H9 (cell line): ENCODE results near the gene CPNE2. TPM values are rescaled to one million over a fixed set of nuclear protein-coding genes. Genes with fewer than 3 reads are reported as not detected.

Experiments used
- DNase-seq: peaks from one replicate; pipeline ENCODE4 v3.0.0-alpha.2; 2017
- H2AFZ ChIP-seq: one replicate; pipeline ENCODE4 v1.6.1; 2013; ENCODE audit warnings: mild to moderate bottlenecking, low read length, control low read depth, moderate library complexity
- H2AK5ac ChIP-seq: 2 replicates; pipeline ENCODE4 v1.6.1; 2013; ENCODE audit warnings: low read length, control low read depth, mixed read lengths; ENCODE audit not compliant: insufficient read length
- H2BK120ac ChIP-seq: one replicate; pipeline ENCODE4 v1.6.1; 2013; ENCODE audit warnings: low read depth, mild to moderate bottlenecking, low read length, control low read depth, inconsistent platforms; ENCODE audit not compliant: poor library complexity, severe bottlenecking
- H2BK12ac ChIP-seq: 2 replicates; pipeline ENCODE4 v1.6.1; 2013; ENCODE audit warnings: low read length, control low read depth, mixed read lengths, low read depth; ENCODE audit not compliant: insufficient read length
- H2BK15ac ChIP-seq: 2 replicates; pipeline ENCODE4 v1.6.1; 2013; ENCODE audit warnings: low read depth, low read length, control low read depth
- H2BK20ac ChIP-seq: one replicate; pipeline ENCODE4 v1.6.1; 2013; ENCODE audit warnings: low read depth, mild to moderate bottlenecking, low read length, control low read depth, inconsistent platforms; ENCODE audit not compliant: poor library complexity, severe bottlenecking
- H2BK5ac ChIP-seq: 2 replicates; pipeline ENCODE4 v1.6.1; 2013; ENCODE audit warnings: low read length, control low read depth, mixed read lengths; ENCODE audit not compliant: insufficient read length
- H3K14ac ChIP-seq: 2 replicates; pipeline ENCODE4 v1.6.1; 2013; ENCODE audit warnings: low read length, control low read depth; ENCODE audit not compliant: insufficient read depth
- H3K18ac ChIP-seq: 2 replicates; pipeline ENCODE4 v1.6.1; 2013; ENCODE audit warnings: low read depth, mild to moderate bottlenecking, mixed read lengths, low read length, control low read depth; ENCODE audit not compliant: insufficient read length
- H3K23ac ChIP-seq: 2 replicates; pipeline ENCODE4 v1.6.1; 2013; ENCODE audit warnings: low read length, control low read depth, mixed read lengths, low read depth; ENCODE audit not compliant: insufficient read length
- H3K23me2 ChIP-seq: 2 replicates; pipeline ENCODE4 v1.6.1; 2013; ENCODE audit warnings: low read depth, mild to moderate bottlenecking, mixed read lengths, low read length, control low read depth; ENCODE audit not compliant: insufficient read length, poor library complexity, severe bottlenecking
- H3K27ac ChIP-seq: 2 replicates; pipeline ENCODE4 v1.5.1; 2013; ENCODE audit warnings: low read length, control low read depth, mixed read lengths, low read depth; ENCODE audit not compliant: insufficient read length
- H3K27me3 ChIP-seq: 2 replicates; pipeline ENCODE4 v1.6.1; 2013; ENCODE audit warnings: low read length, control low read depth, inconsistent platforms; ENCODE audit not compliant: insufficient read depth
- H3K4ac ChIP-seq: 2 replicates; pipeline ENCODE4 v1.6.1; 2013; ENCODE audit warnings: low read depth, mild to moderate bottlenecking, control low read depth, inconsistent platforms, low read length, moderate library complexity
- H3K4me1 ChIP-seq: 2 replicates; pipeline ENCODE4 v1.6.1; 2013; ENCODE audit warnings: low read length, control low read depth, inconsistent platforms; ENCODE audit not compliant: insufficient read depth
- H3K4me2 ChIP-seq: 2 replicates; pipeline ENCODE4 v1.6.1; 2013; ENCODE audit warnings: low read length, control low read depth, mixed read lengths; ENCODE audit not compliant: insufficient read length, insufficient read depth
- H3K56ac ChIP-seq: 2 replicates; pipeline ENCODE4 v1.6.1; 2013; ENCODE audit warnings: low read depth, mild to moderate bottlenecking, mixed read lengths, low read length, control low read depth; ENCODE audit not compliant: insufficient read length
- H3K79me1 ChIP-seq: 2 replicates; pipeline ENCODE4 v1.6.1; 2013; ENCODE audit warnings: low read depth, mild to moderate bottlenecking, moderate library complexity, low read length, control low read depth, inconsistent platforms; ENCODE audit not compliant: insufficient read depth, poor library complexity, severe bottlenecking
- H3K79me2 ChIP-seq: 2 replicates; pipeline ENCODE4 v1.6.1; 2013; ENCODE audit warnings: low read length, control low read depth, inconsistent platforms; ENCODE audit not compliant: insufficient read depth
- H3K9ac ChIP-seq: 2 replicates; pipeline ENCODE4 v1.6.1; 2013; ENCODE audit warnings: low read length, control low read depth, mixed read lengths; ENCODE audit not compliant: insufficient read length; ENCODE audit errors: extremely low read depth
- H3K9me3 ChIP-seq: one replicate; pipeline ENCODE4 v1.6.1; 2013; ENCODE audit warnings: low read depth, low read length, inconsistent platforms; ENCODE audit not compliant: control insufficient read depth
- H3T11ph ChIP-seq: one replicate; pipeline ENCODE4 v1.6.1; 2013; ENCODE audit warnings: mild to moderate bottlenecking, low read length, control low read depth, inconsistent platforms
- H4K20me1 ChIP-seq: one replicate; pipeline ENCODE4 v1.6.1; 2013; ENCODE audit not compliant: control insufficient read depth, insufficient read length, insufficient read depth
- H4K5ac ChIP-seq: 2 replicates; pipeline ENCODE4 v1.6.1; 2013; ENCODE audit warnings: low read depth, mild to moderate bottlenecking, mixed read lengths, low read length, control low read depth; ENCODE audit not compliant: insufficient read length
- H4K8ac ChIP-seq: replicated peaks from 2 replicates; pipeline ENCODE4 v1.6.1; 2013; ENCODE audit warnings: low read length, control low read depth, mixed read lengths, low read depth; ENCODE audit not compliant: insufficient read length
- H4K91ac ChIP-seq: 2 replicates; pipeline ENCODE4 v1.6.1; 2013; ENCODE audit warnings: low read depth, mild to moderate bottlenecking, moderate library complexity, mixed read lengths, low read length, control low read depth; ENCODE audit not compliant: insufficient read length
- H3K27ac Mint-ChIP-seq, 3 experiments: 2 replicates in 2 of 3; 3 replicates in 1 of 3; pipeline ENCODE4 v1.8.0; 2020 to 2021; ENCODE audit warnings: mixed read lengths in 3 of 3, mild to moderate bottlenecking in 1 of 3, moderate library complexity in 1 of 3
- H3K27me3 Mint-ChIP-seq: 2 replicates; pipeline ENCODE4 v1.8.0; 2021; ENCODE audit warnings: low read depth, mild to moderate bottlenecking, moderate library complexity, mixed read lengths
- H3K36me3 Mint-ChIP-seq, 3 experiments: 2 replicates in 2 of 3; 3 replicates in 1 of 3; pipeline ENCODE4 v1.8.0; 2020 to 2021; ENCODE audit warnings: low read depth in 3 of 3, mixed read lengths in 3 of 3; ENCODE audit not compliant: insufficient read depth in 1 of 3
- H3K4me1 Mint-ChIP-seq, 2 experiments: 2 replicates each; pipeline ENCODE4 v1.8.0; 2020; ENCODE audit warnings: mixed read lengths in 2 of 2
- H3K4me3 Mint-ChIP-seq, 2 experiments: 2 replicates in 1 of 2; 3 replicates in 1 of 2; pipeline ENCODE4 v1.8.0; 2020 to 2021; ENCODE audit warnings: mild to moderate bottlenecking in 2 of 2, mixed read lengths in 2 of 2, moderate library complexity in 1 of 2
- H3K9me3 Mint-ChIP-seq, 2 experiments: 2 replicates in 1 of 2; 3 replicates in 1 of 2; pipeline ENCODE4 v1.8.0; 2020; ENCODE audit warnings: mild to moderate bottlenecking in 2 of 2, mixed read lengths in 2 of 2, moderate library complexity in 1 of 2
- WGBS: extraction: QIAGEN DNeasy Blood & Tissue Kit; methylation state at CpG from one replicate; pipeline ENCODE4 v1.1.7; 2013; ENCODE audit warnings: missing lambda C conversion rate, low lambda C conversion rate, mixed read lengths; ENCODE audit not compliant: insufficient read length; ENCODE audit errors: extremely low coverage; 5-methylcytosine and 5-hydroxymethylcytosine counted together
- total RNA-seq: library from RNA; stranded (reverse); gene quantifications from 2 replicates; pipeline ENCODE4 v1.2.1, GENCODE V29; 2021
- TF ChIP-seq, protein P1 (sequence below): fragments of 200-600 bp; sonication (generic); conservative IDR thresholded peaks from 3 replicates; pipeline ENCODE4 v1.8.0; 2021; ENCODE audit warnings: antibody characterized with exemption, mild to moderate bottlenecking

The CPNE2 gene
- total RNA-seq, 1 experiment from 2014 or later, result 8.0 TPM

- Histone ChIP-seq H3K79me2 (no peaks in the 10 kb centered on the region), H2AK5ac (no peak overlapping the region), H3K79me1 (no peaks in the 10 kb centered on the region), H2BK5ac (no peak overlapping the region), H4K8ac (no peak overlapping the region), H2BK120ac (no peak overlapping the region), H3T11ph (no peak overlapping the region), H3K23me2 (no peaks in the 10 kb centered on the region), H4K91ac (no peak overlapping the region), H3K56ac (no peak overlapping the region), H3K9me3 (no peaks in the 10 kb centered on the region), H3K27ac (no peak overlapping the region), H3K4ac (no peak overlapping the region), H3K9ac (no peak overlapping the region), H3K27me3 (no peaks in the 10 kb centered on the region), H3K23ac (no peak overlapping the region), H4K20me1 (no peaks in the 10 kb centered on the region), H2BK15ac (no peak overlapping the region), H3K18ac (no peak overlapping the region), H3K4me1 (no peaks in the 10 kb centered on the region; the same call in 1 of the 2 replicates), H2BK20ac (no peak overlapping the region), H2BK12ac (no peak overlapping the region), H3K14ac (no peak overlapping the region; the same call in 1 of the 2 replicates), H3K4me2 (no peak overlapping the region), H4K5ac (no peak overlapping the region), H2AFZ (no peak overlapping the region)
- no CpG with 5 or more reads among the region's 9 CpGs for WGBS
- Mint-ChIP-seq H3K27me3 (peaks cover 1% of the 10 kb centered on the region), H3K9me3 (no peaks in the 10 kb centered on the region; a peak in 1 of 5 replicates), H3K36me3 (no peaks in the 10 kb centered on the region), H3K27ac (peak overlapping the region in 1 of 3 experiments; percentile 18; a peak in 1 of 7 replicates), H3K4me3 (no peak overlapping the region), H3K4me1 (peaks cover 8% of the 10 kb centered on the region in 2 experiments; a peak in 3 of 4 replicates)
- TF ChIP-seq, protein P1, sequence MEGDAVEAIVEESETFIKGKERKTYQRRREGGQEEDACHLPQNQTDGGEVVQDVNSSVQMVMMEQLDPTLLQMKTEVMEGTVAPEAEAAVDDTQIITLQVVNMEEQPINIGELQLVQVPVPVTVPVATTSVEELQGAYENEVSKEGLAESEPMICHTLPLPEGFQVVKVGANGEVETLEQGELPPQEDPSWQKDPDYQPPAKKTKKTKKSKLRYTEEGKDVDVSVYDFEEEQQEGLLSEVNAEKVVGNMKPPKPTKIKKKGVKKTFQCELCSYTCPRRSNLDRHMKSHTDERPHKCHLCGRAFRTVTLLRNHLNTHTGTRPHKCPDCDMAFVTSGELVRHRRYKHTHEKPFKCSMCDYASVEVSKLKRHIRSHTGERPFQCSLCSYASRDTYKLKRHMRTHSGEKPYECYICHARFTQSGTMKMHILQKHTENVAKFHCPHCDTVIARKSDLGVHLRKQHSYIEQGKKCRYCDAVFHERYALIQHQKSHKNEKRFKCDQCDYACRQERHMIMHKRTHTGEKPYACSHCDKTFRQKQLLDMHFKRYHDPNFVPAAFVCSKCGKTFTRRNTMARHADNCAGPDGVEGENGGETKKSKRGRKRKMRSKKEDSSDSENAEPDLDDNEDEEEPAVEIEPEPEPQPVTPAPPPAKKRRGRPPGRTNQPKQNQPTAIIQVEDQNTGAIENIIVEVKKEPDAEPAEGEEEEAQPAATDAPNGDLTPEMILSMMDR, result no peak
- DNase-seq, result no peak
Measured at GRCh38 chr16:57058291-57058861, 34.0 kb upstream of the CPNE2 start.
